GM18870 (cell line): ENCODE data around the gene GPR21.

ENCODE experiments used
- ATAC-seq: cut with Tn5 transposase; IDR thresholded peaks from one replicate; pipeline ENCODE4 v1.9.1; 2021; ENCODE audit warnings: moderate library complexity; ENCODE audit not compliant: unreplicated experiment

Gene GPR21

DNA sequence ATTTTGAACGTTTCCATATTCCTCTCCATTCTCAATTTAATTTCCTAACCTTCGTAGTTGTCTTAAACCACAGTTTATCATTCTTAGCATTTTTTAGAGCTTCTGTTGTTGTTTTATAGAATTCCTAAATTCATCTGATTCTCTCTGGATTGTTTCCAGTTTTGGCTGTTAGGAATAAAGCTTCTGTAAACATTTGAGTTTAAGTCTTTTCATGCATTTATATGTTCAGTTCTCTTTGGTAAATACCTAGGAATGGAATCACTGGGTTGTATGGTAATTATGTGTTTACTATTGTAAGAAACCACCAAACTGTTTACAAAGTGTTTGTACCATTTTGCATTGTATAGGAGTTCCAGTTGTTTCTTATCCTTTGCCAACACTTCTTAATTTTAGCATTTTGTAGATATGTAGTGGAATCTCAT, 29.7 kb downstream of the GPR21 start:
- ATAC-seq, result no peak

GRCh38 chr9:123063896-123064295, 30.4 kb downstream of the GPR21 start:
- ATAC-seq, result no peak

- ATAC-seq, result no peak
Measured at GRCh38 chr9:123064716-123065115, 31.2 kb downstream of the GPR21 start.

DNA sequence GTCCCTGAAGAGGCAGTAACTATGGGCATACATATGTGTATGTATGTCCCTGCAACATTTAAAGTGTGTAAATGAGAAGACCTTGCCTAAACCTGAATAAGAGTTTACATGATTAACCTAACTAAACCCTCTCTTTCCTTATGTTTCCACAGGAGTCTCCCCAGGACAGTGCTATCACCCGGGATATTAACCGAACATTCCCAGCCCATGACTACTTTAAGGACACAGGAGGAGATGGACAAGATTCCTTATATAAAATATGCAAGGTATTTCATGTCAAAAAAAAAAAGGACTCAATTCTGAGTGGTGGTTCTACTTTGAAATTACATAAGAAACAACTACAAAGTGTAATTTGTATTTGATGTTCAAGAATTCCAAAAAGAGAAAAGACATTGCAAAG, 31.7 kb downstream of the GPR21 start:
- no peak for ATAC-seq

- ATAC-seq, result no peak
Measured at GRCh38 chr9:123067136-123067535, 33.7 kb downstream of the GPR21 start.

- ATAC-seq, result no peak
Measured at GRCh38 chr9:123069010-123069481, 35.6 kb downstream of the GPR21 start.

- ATAC-seq, result no peak
Measured at GRCh38 chr9:123070198-123070597, 36.7 kb downstream of the GPR21 start.

DNA sequence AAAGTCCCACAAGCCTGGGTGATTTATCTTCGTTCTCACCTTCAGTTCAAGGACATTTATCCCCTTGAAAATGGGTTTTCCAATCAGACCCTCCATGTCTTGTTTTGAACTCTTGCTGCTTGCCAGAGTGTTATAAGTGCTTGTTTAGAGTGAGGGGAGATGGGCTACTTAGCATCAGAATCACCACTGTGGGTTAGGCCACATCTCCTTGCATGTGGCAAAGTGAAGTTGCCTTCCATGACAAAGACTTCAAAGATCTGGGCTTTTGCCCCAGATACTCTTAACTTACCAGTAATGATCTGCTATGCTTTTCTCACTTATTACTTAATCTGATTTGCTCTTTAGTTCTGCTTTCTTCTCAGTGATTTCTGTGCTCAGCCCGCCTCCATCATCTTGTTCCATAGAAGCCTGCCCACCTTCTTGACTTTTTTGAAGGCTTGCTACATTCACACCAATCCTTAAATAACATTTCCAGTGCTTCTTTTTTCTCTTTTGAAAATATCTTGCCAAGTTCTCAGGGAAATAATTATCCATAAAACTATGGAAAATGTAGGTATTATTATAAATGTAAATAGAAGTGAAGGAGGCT, 39.0 kb downstream of the GPR21 start:
- no peak for ATAC-seq

DNA sequence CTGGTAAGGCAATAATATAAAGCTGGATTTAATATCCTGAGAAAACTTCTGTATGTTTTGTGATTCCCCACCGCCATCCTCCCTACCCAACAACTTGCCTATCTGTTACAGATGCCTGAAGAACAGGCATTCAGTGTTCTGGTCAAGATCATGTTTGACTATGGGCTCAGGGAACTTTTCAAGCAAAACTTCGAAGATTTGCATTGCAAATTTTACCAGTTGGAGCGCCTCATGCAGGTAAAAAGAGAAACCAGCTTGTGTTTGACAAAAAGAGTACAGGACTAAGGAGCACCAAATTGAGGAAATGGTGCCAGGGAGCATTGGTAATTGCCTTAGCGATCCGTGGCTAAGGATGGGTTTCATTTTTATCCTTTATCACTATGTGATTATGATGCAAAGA, 40.0 kb downstream of the GPR21 start:
- ATAC-seq, result no peak

DNA sequence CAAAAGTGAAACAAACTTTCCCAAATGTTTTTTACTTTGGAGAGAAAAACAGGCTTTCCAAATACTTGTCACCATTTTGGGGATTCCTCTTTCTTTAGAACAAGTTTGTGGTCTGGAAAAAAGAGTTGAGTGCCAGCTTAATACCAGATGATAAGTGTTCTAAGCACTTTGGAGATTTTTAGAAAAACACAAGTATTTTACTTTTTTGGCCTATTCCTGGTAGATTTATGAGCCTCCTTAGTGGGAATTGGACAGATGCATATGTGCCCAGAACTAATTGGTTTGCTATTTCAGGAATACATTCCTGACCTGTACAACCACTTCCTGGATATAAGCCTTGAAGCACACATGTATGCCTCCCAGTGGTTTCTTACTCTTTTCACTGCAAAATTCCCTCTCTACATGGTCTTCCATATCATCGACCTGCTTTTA, 40.5 kb downstream of the GPR21 start:
- no peak for ATAC-seq

DNA sequence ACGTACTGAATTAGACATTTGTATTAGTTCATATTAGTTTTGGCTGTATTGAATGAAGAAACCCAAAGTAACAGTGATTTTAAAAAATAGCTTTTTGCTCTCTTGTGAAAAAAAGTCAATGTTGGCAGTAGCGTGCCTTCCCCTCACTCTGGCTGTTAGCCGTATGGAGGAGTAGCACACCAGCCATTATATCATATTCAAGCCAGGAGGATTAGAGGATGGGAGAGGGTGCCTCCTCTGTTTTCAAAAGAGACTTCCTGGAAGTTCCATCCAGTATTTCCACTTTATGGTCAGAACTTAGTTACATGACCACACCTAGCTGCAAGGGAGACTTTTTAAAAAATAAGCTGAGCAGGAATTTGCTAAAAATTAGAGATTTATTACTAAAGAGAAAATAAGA, 41.2 kb downstream of the GPR21 start:
- ATAC-seq, result no peak

DNA sequence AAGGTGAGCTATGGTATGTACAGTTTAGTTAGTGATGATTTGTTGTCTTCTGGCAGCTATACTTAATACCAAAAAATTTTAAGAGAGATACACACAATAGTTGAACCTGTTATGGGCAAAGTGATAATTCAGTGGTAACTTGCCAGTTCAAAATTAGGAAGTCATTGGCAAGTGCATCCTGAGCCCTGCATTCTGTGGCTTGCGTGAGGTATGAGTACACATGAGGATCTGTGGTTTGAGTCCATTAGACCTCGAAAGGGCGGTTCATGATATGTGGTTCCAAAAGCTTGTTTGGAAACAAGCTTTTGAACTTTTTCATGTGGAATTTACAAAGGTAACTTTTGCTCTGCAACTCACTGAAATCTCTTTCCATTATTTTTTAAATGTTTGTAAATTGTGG, 47.0 kb downstream of the GPR21 start:
- ATAC-seq, result no peak

- ATAC-seq, result no peak
Measured at GRCh38 chr9:123081824-123082223, 48.4 kb downstream of the GPR21 start.

DNA sequence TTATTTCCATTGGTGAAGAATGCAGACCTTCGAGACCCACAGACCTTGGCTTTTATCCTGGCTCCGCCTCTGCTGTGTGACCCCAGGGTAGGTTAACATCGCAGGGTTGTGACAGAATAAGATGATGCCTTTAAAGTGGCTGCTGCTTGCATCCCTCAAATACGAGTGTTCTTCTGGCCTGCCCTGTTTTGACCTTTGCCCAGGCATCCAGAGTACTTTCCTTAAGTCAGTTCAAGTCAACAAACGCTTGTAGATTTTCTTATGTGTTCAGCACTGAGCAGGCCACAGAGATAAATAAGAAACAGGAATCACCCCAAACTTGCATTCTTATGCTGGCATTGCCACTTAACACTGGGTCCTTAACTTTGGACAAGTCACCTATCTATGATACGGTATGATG, 50.2 kb downstream of the GPR21 start:
- no peak for ATAC-seq

DNA sequence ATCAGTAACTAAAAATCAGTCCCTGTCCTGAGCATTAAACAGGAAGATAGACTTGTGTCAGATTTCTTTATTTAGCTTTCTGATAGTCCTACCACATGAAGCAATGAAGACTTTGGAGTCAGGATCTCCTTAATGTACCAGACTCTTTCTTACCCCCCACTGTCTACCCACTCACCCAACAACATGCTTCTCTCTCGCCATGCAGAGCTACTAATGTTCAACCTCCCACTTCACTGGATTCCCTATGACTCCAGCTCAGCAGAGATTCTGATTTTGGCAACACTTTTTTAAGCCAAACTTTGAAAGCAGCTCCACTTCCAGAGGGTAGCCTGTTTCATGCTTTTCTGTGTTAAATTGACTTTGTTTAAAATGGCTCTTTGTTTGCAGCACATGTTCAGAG, 50.8 kb downstream of the GPR21 start:
- no peak for ATAC-seq
